ENCODE data around the gene IL37. TPM values are rescaled to one million over a fixed set of nuclear protein-coding genes. Genes with fewer than 3 reads are reported as not detected.

The IL37 gene
- total RNA-seq, 1 donor from 2014 or later = not detected

- intact Hi-C loops (cut with DNase I) = no loop called here
- Histone ChIP-seq H3K4me1 (no peaks in the 10 kb centered on the region), H3K4me3 (no peak overlapping the region), H3K9me3 (no peaks in the 10 kb centered on the region), H3K36me3 (no peaks in the 10 kb centered on the region), H3K27me3 (no peaks in the 10 kb centered on the region), H3K27ac (no peak overlapping the region)
- ATAC-seq (no peak), DNase-seq (no peak)
- TF ChIP-seq CTCF (IDR thresholded peaks at IDR 0.05) = no peak
Observed at GRCh38 chr2:112944971-112945370, 34.0 kb downstream of the IL37 start.

GRCh38 chr2:112946086-112946485, 35.1 kb downstream of the IL37 start:
- intact Hi-C loops (cut with DNase I) = no loop called here
- no peaks in the 10 kb centered on the region for H3K4me1 ChIP-seq
- no peak for TF ChIP-seq CTCF (IDR thresholded peaks at IDR 0.05)
- no peak for DNase-seq
- H3K27me3 ChIP-seq = peaks cover 4% of the 10 kb centered on the region
- H3K36me3 ChIP-seq = no peaks in the 10 kb centered on the region
- no peak overlapping the region for H3K27ac ChIP-seq
- H3K9me3 ChIP-seq = no peaks in the 10 kb centered on the region
- ATAC-seq = no peak
- H3K4me3 ChIP-seq = no peak overlapping the region

- Histone ChIP-seq H3K27me3 (peaks cover 4% of the 10 kb centered on the region), H3K27ac (no peak overlapping the region), H3K36me3 (no peaks in the 10 kb centered on the region), H3K9me3 (no peaks in the 10 kb centered on the region), H3K4me1 (no peaks in the 10 kb centered on the region), H3K4me3 (no peak overlapping the region)
- no peak for TF ChIP-seq CTCF (IDR thresholded peaks at IDR 0.05)
- ATAC-seq = no peak
- DNase-seq = no peak
- intact Hi-C loops (cut with DNase I) = no loop called here
Observed at GRCh38 chr2:112947374-112947773, 36.4 kb downstream of the IL37 start.

- intact Hi-C loops (cut with DNase I) = no loop called here
- ATAC-seq = peak; percentile 54
Observed at GRCh38 chr2:112949456-112949855, 38.5 kb downstream of the IL37 start.

GRCh38 chr2:112954364-112954763, 43.4 kb downstream of the IL37 start:
- Histone ChIP-seq H3K27ac (no peak overlapping the region), H3K4me1 (no peaks in the 10 kb centered on the region), H3K4me3 (no peak overlapping the region), H3K9me3 (no peaks in the 10 kb centered on the region), H3K36me3 (no peaks in the 10 kb centered on the region), H3K27me3 (peaks cover 20% of the 10 kb centered on the region)
- no peak for DNase-seq
- no peak for TF ChIP-seq CTCF (IDR thresholded peaks at IDR 0.05)
- no peak for ATAC-seq
- intact Hi-C loops (cut with DNase I) = no loop called here

More at GRCh38 chr2:112949456-112949855, 38.5 kb downstream of the IL37 start:
- Histone ChIP-seq H3K4me1 (no peaks in the 10 kb centered on the region), H3K9me3 (no peaks in the 10 kb centered on the region), H3K4me3 (no peak overlapping the region), H3K36me3 (no peaks in the 10 kb centered on the region), H3K27ac (no peak overlapping the region), H3K27me3 (peaks cover 4% of the 10 kb centered on the region)
- DNase-seq = no peak
- TF ChIP-seq CTCF (IDR thresholded peaks at IDR 0.05) = no peak

- peaks cover 16% of the 10 kb centered on the region for H3K27me3 ChIP-seq
- H3K4me1 ChIP-seq = no peaks in the 10 kb centered on the region
- intact Hi-C loops (cut with DNase I) = no loop called here
- no peaks in the 10 kb centered on the region for H3K36me3 ChIP-seq
- no peak for ATAC-seq
- no peaks in the 10 kb centered on the region for H3K9me3 ChIP-seq
- H3K27ac ChIP-seq = no peak overlapping the region
- no peak overlapping the region for H3K4me3 ChIP-seq
- TF ChIP-seq CTCF (IDR thresholded peaks at IDR 0.05) = no peak
- no peak for DNase-seq
Observed at GRCh38 chr2:112957511-112957910, 46.5 kb downstream of the IL37 start.
